ENCODE results near the gene IKBKE.

The IKBKE gene

DNA sequence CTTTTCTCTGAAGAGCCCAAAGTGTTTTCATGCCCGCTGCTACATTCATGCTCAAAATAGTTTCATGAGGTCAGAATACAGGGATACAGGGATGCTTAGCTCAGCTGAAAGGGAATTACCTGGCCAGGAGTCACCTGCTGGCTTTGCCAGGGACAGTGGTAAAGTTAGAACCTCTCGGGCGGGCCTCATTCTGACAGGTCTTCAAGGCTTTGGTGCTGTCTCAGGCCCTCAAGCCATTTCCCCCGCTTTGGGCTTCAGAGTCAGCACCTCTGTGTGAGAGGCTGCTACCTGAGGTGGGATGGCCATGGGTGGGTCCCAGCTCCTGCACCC lies 42.5 kb downstream of the IKBKE start:
- DNase-seq (ENCODE audit: low spot score) = no peak

DNA sequence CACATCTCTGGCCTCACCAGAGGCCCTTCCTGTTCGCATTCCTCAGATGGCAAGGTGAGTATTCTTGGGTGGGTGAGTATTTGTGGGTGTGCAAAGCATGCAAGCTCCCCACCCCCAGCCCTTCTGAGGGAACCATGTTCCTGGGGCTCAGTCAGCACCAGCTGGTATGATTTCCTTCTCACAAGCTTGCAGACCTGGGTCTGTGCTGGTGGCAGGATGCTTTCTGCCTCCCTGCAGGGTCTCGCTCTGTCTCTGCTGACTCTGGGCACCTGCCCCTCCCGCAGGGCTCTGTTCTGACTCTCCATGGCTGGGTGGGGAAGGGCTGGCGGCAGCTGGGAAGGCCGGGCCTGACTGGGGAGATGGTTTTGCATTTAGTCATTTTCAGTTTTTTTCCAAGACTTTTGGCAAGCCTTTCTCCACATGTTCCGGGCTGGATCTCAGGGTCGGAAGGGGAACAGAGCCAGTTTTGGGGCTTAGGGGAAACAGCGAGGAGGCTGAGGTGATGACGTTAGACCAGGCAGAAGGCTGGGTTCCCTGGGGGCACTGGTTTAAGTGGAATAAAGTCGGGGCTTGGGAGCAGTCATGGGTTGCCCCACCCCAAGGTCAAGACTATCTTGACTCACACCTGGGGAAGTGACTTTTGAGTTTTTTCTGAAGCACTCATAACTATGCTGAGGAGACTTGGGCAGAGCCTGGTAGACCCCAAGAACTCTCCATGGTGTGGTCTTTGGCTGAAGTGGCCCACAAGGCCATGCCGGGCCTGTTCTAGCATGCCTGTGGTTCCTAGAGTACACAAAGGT lies 43.2 kb downstream of the IKBKE start:
- DNase-seq (ENCODE audit: low spot score) = no peak

DNA sequence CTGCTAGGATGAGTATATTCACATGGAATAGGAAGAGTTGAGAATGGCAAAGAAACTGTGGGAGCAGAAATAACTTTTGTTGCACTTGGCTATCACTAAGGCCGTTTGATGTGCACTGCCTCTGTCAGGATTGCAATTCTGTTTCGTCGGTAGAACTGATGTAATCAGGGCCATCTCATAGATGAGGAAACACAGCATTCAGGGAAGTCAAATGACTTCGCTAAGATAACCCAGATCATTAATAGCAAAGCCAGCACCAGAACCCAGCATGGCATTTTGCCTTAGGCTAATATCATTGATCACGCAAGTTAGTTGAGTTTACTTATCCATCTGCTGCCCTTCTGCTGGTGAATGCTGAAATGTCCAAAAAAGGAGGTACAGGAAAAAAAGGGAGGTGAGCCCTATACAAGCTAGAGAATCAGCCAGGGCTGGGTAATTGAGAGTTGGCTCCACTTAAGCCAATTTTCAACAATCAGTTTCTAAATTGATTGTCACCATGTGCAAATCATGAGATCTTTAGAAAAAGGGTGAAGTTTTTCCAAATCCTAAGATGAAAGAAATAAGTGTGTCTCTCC lies 44.6 kb downstream of the IKBKE start:
- DNase-seq (ENCODE audit: low spot score) = no peak

DNA sequence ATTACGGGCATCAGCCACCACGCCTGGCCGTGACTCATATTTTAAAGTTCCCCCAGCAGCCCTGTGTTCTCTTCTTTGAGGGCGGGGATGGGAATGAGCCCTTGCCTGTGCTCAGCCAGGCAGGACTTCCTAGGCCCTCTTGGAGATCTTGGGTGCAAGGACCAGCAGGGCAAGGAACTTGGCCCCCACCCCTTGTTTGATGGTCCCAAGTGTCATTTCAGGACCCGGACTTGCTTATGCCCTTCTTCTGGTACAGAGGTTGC lies 46.4 kb downstream of the IKBKE start:
- DNase-seq (ENCODE audit: low spot score) = no peak

DNA sequence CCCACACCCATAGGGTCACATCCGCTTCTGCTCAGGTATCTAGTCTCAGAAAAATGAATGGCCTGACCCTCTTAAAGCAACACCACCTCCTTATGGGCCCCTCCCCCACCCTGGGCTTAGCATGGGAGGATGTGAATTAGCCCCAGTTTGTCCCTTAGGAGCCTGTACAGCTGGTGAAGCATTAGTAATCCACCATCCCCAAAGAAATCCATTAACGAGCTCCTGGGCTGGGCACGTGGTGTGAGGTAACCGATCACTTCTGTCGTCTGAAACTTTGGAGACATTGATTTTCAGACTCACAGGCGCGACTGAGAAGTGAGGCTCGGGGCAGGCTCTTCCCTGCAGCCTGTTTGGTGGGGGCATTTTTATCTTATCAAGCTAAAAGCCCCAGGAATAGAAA lies 47.5 kb downstream of the IKBKE start:
- DNase-seq (ENCODE audit: low spot score) = no peak

DNA sequence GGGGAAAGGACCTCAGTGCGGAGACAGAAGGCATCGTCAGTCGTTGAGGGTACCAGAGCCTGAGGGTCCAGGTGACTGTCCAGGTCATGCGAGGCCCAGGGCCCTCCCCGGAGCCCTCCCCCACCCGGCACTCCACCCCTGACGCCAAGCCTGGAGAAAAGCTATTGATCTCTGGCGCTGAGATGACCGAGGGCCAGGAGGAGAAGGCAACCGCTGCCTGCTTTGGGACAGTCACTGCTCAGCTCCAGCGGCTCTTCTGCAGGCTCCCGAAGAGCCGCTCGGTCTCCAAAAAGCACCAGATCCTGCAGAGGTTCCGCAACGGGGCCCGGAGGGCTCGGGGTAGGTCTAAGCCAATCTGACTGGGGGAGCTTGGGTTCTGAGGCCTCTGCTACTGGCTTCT lies 47.9 kb downstream of the IKBKE start:
- DNase-seq (ENCODE audit: low spot score) = no peak

DNA sequence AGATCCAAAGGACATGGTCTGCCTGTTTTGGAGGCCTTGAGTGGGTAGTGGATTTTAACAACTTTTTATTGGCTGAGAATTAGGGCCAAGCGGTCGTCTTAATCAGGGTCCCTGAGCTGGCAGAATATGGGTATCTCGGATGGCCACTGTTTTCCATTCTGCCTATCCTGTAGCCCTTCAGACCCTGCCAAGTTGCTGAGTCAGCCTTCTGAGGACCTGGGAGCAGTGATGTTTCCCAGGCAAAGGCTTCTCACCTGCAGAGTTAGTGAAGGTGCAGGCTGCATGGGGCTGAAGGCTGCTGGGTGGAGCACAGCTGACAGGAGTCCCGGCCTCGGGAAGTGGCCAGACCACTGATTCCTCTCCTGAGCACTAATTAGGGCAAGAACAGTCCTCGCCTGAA lies 48.5 kb downstream of the IKBKE start:
- no peak for DNase-seq (ENCODE audit: low spot score)

DNA sequence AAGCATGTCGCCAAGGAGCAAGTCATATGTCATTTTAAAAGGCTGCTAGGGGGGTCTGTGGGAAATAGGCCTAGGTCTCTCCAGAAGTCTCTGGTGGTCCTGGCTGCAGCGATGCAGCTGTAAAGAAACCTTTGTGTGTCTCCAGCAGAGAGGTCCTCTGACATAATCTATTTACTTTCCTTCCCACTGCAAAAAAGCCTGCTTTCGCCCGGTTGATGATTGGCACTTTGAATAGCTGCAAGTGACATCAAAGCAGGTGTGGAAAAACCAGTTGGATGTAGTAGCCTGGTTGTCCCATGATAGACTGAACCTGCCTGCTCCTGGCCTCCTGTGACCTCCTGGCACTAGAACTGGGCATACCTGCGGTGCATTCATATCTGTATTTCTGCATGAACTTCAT lies 50.9 kb downstream of the IKBKE start:
- no peak for DNase-seq (ENCODE audit: low spot score)

DNA sequence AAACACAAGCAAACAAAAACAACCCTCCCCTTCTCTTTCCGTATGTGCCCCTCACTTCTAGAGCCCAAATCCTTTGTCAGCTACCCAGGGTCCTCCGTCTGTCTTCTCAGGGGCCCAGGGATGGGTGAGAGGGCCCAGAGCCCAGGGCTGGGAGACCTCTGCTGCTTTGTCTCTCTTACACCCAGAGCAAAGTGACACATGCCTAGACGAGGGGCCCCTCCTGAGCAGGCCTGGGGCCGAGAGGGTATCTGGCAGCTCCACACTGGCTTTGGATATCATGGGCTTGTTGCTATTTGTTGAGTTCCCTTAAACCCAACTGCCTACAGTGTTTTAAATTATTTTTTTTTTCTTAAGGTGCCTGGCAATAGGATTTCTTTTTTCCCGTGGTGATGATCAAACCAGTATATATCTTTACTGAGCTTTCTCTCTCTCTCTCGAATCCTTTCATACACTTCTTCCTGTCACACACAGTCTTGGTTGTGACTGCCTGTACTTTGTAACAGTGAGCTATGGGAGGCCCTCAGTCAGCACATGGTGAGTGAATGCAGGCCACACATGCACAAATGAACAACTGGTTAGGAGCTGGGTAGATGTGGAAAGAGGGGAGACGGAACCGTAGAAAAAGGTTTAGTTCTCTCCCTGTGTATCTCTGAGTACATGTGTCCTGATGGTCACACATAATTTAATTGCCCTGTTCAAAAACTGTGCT lies 51.6 kb downstream of the IKBKE start:
- no peak for DNase-seq (ENCODE audit: low spot score)

DNA sequence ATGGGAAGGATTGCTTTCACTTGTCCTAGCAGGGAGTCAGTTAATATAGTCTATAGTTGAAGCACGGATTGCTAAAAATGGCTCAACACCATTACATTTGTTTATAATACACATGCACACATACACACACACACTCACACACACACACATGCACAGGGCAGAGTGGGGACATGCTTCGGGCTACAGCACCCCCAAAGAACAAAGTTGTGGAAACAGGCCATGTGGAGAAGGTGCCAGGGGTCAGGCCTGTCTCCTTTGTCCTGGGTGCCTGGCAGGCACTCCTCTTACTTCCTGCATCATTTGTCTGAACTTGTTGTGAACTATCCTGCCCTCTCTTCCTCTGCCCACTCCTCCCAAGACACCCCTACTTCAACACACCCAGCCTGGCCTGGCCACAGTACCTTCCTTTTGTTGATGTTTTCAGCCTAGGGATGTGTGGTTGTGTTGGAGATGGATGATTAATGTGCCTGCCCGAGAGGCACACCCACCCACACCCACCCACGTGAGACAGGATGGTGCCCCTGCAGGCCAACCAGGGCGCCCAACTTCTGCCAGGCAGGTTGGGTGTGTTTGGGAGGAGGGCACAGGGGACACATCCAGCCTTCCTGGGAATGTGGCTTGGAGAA lies 54.6 kb downstream of the IKBKE start:
- DNase-seq (ENCODE audit: low spot score) = no peak

DNA sequence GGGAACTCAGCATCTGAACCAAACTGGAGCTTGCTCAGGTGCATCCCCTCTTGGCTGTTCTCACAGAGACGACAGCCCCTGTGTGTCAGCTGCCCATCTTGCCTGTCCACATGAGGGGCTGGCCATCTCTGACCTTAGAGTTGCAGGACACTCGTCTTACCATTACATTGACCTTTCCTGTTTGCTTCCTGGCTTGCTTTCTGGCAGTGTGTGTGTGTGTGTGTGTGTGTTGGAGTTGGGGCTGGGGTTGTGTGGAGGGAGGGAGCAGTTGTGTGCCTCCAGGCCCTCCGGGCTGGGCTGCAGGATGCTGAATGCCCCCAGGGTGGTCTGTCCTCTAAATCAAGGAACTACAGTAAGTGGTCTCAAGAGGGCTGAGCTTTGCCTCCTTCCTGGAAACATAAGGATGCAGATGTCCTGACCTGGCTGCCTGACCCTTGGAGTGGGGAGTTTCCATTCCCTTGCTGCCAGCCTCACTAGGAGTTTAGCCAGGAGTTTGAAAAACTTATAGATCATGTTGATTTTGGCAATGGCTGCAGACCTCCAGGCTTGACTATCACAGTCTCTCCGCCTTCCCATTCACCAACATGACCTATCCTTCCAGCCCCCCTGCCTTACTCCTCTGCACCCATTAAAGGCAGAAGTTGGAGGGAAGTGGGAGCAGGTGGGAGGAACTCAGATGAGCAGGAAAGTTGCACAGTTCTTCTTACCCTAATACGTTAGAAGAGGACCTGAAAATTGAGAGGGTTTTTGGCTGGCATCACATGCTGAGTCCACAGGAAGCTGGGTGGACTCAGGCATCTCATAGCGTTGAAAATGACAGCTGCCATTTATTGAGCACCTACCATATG lies 56.0 kb downstream of the IKBKE start:
- no peak for DNase-seq (ENCODE audit: low spot score)

DNA sequence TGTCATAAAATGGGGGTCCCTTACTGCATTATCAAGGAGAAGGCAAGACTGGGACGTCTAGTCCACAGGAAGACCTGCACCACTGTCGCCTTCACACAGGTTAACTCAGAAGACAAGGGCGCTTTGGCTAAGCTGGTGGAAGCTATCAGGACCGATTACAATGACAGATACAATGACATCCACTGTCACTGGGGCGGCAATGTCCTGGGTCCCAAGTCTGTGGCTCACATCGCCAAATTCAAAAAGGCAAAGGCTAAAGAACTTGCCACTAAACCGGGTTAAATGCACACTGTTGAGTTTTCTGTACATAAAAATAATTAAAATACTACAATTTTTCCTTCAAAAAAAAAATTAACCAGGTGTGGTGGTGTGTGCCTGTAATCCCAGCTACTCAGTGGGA lies 59.1 kb downstream of the IKBKE start:
- no peak for DNase-seq (ENCODE audit: low spot score)

DNA sequence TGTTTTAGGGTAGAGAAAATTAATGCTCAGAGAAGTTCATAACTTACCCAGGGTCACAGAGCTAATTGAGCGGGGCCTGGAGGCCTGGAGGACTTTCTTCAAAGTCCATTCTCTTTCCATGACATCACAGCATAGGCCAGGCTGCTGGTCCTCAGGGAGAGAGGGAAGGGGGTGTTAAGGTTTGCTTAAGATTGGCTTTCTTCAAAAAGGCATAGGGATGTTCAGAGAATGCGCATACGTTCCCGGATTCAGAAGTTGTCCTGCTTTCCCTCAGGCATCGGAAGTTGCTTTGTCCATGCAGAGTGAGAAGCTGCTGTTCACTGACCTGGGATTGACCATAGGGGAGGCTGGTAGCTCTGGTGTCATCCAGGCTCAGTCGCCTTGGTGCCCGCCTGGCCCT lies 62.1 kb downstream of the IKBKE start:
- no peak for DNase-seq (ENCODE audit: low spot score)

DNA sequence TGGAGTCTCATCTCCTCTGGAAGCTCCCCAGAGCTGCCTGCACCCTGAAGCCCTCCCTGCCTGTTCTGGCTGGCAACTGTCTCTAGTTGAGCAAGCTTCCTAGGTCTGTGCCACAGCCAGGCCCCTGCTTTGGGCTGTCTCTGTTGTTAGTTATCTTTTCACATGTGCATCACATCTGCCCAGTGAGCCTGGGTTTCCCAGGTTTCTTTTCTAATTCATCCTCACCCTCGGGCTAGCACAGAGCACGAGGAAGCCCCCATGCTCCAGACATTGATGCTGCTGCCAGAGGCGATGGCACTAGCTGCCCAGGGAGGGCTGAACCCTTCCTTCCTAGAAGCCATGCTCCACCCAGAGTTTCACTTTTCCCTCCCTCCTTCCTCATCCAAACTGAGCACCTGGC lies 64.3 kb downstream of the IKBKE start:
- DNase-seq (ENCODE audit: low spot score) = no peak

DNA sequence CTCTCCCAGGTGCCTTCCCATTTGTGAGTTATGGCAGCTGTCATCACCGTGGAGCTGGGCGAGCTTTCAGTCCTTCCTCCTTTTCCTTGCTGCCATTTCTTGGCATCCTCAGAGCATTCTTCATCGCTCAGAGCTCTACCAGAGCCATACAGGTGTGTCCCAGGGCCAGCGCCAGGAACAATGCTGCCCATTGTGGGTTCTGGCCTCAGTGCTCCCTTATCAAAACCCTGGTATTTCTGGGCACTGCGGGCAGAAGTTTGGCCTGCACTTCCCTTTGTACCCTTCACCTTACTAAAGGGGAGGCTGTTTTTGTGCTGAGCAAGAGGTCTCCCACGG lies 65.5 kb downstream of the IKBKE start:
- no peak for DNase-seq (ENCODE audit: low spot score)

DNA sequence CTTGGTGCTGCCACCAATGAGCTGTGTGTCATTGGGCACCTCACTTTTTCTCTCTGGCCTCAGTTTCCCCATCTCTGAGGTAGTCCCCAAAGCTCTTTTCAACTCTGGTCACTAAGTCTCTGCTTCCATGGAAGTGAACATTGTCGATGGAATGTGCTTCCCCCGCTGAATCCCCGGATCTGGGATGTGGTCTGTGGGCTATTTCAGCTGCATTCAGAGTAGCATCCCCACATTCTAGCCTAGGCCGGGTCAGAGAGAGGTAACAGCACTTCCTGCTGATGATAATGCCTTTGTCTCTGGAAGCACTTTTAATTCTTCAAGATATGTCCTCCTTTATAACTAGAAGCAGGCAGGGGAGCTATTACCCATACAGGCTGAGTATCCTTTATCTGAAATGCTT lies 66.9 kb downstream of the IKBKE start:
- no peak for DNase-seq (ENCODE audit: low spot score)

DNA sequence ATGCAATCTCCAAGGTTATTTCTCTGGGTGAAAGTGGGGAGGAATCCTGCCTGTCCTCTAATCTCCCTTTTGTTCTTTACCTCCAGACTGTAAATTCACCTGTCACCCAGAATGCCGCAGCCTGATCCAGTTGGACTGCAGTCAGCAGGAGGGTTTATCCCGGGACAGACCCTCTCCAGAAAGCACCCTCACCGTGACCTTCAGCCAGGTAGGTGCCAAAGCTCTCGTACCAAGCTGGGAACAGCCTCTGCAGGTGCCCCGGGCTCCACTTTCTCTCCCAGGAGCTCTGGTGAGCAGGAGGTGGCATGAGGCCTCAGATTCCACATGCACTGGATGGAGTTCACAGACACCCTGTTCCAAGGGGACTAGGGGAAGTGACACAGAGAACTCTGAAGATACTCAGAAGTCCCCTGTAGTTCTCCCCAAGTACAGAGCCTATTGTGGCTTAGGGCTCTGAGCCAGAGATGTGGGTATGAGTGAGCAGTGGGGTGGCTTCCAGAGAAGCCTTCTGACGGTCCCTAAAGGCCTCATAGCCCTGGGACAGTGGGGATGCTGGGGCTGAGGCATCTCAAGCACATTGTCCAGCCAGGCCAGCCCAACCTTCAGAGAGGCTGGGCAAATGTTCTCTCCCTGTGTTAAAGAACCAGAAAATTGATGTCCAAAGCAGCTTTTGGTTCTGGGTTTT lies 68.0 kb downstream of the IKBKE start:
- DNase-seq (ENCODE audit: low spot score) = no peak

DNA sequence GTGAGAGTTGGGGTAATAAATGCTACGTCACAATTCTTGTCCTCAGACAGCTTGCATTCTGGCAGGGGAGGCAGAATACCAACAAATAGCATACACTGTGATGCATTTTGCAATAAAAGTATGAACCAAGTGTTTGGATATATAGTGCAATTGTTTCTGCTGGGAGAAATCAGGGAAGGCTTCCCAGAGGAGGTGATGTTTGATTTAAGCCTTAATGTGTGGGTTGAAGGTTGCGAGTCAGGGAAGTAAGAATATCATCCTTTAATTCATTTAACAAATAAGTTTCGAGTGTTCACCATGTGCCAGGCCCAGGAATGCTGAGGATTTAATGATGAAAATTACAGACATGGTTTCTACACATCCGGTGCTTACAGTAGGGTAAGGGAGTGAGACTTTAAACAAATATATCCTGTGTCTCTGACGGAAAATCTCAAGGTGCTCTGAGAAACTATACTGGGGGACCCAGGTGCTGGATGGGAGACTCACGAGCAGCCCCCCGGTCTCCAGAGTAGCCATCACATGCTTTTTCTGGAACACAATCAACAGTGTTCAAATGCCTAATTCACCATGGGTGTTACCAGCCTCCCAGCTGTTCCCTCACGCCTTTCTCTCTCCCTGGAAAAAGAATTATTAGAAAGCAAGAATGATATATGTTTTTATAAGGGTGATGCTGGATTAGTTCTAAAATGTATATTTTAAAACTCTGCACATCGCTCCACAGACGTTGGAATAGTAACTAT lies 68.8 kb downstream of the IKBKE start:
- DNase-seq (ENCODE audit: low spot score) = no peak

DNA sequence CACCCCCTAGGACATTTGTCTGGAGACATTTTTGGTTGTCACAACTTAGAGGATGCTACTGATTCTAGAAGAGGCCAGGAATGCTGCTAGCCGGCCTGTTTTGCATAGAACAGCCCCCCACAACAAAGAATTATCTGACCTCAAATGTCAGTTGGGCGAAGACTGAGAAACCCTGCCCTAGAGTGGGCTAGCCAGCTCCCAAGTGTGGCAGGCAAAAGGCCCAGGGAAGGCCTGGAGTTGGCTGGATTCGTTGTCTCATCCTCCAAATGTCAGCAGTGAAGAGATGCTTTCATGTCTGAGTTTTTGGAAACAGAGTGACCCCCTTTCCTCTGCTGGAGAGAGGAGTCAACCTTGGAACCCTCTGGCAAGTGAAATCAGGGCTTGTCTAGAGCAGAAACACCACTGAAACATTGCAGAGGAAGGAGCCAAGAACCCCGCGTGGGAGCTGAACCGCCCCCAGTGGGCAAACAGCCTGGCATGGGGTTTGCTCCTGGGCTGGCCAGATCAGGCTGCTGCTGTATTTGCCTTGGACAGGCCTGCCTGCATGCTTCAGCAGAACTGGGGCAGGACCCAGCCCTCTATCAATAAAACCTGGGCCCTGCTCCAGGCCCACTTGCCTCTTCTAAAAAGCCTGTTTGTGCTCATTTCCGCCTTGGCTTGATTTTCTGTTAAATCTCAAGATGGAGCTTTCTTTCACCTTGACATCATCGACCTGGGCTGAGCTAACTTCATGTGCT lies 69.9 kb downstream of the IKBKE start:
- DNase-seq (ENCODE audit: low spot score) = no peak

DNA sequence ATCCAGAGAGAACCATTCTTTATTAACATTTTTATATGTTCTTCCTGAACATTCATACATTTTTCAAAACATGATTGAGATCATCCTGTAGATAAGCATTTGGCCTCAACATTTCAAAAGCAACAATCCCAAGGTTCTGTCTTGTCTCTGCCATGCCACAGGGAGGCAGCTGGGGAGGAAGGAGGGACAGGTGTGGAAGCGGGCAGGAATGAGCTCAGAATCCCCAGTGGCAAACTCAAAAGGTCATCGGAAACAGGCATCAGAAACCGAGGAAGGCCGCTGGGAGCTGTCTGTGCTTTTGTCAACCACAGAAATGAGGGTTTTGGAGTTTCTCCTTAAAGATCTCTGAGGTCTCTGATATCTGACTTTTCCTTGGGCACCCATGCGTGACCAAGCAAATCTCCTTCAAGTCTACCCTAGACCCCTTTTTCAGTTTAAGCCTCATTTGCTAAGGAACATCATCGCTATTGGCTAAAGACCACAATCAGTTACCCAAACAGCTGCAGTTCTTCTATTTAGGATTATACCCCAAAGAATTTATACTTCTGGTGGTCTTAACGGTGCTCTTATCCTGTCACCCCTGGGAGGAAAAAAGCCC lies 71.1 kb downstream of the IKBKE start:
- DNase-seq (ENCODE audit: low spot score) = no peak

Measured in CD4-positive, alpha-beta T cell treated with Interleukin-15 for 4 hours (primary cell).